ENCODE measurements around the gene TIMM13.
A peak's percentile ranks its signal among the peaks of the same experiment; 100 is the strongest.
"Not testable (repeated sequence)": the region's sequence is repeated elsewhere in the genome, so short reads cannot be mapped to it uniquely, and the experiment has no call there.

The TIMM13 gene

DNA sequence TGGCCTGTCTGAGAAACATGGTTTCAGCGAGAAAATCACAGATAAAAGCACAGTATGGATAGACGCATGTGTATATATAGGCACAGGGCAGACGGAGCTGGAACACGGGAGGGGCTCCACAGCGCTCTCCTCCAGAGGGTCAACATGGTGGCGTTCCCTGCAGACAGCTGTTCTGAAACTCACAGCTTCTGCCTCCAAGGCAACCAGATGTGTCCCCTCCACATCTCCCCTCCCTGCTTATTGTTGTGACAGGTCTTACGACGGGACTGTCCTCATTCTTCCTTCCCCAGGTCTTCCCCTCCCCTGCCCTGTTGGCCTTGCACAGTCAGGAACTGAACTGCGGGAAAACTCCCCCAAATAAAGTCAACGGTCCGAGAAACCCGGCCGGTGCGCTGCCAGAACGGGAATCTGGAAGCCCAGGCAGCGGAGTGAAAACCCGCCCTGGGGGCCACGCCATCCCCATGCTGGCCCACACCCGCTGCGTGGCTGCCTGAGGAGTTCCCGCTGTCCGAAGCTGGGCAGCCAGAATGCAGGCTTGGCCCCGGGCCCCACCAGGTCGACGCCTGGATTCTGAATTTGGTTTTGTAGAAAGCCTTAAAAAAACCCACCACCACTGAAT lies 2.6 kb upstream of the TIMM13 start:
- no peak for DNase-seq

DNA sequence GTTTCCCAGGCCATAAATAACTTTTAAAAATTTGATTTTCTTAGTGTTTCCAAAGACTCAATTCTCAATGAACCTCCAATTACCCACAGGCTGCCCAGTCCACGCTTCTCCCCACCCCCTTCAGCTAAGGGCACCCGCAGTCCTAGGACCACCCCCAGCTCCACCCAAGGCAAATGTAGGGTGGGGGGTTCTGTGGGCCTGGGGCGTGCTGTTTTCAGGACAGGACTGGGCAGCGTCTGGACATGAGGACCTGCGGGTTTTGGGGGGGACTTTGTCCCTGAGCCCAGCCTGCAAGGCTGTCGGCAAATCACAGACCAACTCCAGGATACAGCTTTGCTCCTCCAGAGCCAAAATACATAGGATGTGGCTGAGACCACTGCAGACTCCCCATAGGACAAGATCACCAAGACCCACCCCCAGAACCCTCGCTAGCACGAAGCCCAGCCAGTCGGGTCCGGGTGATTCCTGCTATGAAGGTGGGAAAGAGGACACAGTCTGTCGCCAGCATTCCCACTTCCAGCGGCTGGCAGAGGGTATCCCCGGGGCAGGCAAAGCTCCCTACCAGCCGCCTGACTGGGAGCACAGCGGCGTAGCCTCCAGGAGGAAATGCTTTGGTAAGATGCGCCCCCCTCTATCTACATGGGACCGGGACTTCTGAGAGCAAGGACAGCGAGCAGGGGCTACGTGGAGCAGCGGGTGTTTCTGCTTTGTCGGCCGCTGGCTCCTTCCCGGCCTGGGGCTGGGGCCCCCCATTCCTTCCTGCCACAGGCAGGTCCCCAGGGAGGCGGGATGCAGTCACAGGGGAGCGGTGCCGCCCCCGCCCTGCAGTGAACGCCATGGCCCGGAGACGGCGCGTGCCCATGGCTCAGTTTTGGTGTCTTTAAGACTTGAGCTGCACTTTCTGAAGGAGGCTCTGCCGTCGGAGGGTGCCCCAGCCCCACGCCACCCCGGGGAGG lies 1.6 kb upstream of the TIMM13 start:
- peak; percentile 53 for DNase-seq

DNA sequence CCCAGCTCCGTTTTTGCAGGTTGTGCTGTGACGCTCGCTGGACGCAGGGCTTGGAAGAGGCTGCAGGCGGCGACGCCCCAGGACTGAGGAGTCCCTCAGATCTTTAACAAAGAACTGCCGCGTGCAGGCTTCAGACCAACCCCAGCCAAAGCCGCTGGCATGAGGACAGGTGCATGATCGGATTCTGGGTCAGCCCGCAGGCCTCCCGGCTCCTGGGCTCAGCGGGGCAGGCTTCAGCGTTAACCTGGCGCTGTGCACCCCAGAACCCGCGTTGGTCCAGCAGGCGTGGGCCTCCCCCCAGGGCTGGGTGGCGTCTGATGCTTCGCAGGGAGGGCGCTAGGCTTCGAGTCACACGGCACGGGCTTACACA lies 920 bp upstream of the TIMM13 start:
- peak; percentile 41 for DNase-seq

DNA sequence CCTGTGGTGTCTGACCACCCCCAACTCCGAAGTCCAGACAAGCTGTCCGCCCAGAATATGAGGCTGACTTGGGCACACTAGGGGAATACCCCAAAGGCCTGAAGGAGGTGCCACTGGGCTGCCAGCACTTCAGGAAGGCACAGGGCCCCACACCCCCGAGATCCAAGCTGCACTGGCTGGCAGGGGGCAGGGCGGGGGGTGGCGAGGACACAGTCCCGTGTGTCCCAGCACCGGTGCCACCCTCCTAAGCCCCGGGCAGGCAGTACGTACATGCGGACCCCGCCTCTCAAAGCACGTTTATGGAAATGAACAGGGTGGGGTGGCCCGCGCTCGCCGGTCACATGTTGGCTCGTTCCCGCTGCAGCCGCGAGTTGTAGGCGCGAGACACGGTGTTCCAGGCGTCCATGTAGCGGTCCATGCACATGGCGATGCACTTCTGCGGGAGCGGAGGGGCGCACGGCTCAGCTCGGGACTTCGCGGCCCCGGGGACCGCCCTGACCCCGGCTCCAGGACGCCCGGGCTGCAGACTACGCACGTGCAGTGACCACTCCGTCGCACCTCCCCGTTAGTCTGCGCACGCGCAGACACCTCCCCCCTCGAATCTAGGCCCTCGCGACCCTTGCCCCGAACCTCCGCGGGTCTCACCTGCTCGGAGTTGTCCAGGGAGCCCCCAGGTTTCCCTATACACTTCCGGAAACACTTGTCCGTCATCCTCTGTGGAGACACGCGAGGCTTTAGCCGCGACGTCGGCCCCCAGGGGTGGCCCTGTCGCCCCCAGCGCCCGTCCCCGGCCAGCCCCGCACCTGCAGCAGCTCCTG lies 566 bp downstream of the TIMM13 start:
- no peak for DNase-seq

DNA sequence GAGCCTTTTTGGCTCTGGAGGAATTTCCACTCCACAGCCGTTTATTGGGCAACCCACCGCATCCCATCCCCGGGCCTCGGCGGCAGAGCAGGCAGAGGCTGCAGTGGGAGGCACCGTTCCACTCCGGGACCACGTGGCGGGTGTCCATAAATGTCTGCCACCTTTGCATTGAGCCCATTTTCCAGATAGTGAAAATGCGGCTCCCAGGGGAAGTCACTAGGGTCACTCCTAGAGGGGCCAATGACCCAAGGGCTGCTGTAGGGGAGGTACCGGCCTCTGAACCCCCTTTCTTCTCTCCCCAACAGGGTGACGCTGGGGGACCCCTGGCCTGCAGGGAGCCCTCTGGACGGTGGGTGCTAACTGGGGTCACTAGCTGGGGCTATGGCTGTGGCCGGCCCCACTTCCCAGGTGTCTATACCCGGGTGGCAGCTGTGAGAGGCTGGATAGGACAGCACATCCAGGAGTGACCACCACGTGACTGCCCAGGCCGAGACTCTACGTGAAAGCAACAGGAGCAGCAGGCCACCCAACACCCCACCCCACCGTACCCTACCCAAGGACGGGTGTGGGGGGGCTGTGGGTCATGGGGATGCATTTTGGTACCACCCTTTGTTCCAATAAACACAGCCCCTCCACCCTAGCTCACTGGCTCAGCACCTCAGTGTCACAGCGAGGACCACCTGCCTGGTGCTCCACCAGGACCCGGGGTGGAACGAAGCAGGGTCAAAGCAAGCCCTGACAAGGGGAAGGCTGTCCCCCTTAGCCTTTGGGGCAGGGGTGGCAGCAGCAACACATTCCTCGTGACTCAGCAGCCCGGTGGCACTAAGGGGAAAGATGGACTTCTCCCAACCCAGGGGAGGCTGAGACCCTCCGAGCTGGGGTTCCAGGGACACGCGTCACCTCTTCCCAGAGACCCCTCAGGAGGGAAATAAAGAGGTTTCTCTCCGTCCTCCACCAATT lies 1.5 kb downstream of the TIMM13 start:
- no peak for DNase-seq

DNA sequence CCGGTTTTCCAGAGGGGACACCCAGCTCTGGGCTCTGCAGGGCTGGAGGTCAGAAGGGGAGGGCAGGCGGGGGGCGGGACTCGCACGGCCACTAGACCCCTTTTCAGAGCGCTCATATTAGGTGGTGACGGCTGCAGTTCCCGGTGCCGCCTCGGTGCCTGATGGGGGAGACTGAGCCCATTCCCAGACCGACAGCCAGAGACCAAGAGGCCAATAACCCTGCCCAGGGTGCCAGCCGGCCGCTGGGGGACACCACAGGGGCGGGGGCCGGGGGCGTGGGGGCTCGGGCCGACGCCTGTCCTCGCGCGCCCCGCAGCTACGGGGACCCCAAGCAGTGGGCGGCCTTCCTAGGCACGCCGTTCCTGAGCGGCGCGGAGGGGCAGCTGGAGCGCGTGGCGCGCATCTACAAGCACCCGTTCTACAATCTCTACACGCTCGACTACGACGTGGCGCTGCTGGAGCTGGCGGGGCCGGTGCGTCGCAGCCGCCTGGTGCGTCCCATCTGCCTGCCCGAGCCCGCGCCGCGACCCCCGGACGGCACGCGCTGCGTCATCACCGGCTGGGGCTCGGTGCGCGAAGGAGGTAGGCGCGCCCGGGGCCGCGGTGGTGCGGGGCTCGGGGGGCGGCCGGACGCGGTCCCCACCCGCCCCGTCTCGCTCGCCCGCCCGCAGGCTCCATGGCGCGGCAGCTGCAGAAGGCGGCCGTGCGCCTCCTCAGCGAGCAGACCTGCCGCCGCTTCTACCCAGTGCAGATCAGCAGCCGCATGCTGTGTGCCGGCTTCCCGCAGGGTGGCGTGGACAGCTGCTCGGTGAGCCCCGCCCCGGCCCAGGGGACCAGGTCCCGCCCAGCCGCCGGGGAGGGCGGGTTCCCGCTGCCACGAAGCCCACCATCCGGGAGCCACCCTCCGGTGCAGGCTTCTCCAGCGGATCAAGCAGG lies 2.4 kb downstream of the TIMM13 start:
- no peak for DNase-seq

DNA sequence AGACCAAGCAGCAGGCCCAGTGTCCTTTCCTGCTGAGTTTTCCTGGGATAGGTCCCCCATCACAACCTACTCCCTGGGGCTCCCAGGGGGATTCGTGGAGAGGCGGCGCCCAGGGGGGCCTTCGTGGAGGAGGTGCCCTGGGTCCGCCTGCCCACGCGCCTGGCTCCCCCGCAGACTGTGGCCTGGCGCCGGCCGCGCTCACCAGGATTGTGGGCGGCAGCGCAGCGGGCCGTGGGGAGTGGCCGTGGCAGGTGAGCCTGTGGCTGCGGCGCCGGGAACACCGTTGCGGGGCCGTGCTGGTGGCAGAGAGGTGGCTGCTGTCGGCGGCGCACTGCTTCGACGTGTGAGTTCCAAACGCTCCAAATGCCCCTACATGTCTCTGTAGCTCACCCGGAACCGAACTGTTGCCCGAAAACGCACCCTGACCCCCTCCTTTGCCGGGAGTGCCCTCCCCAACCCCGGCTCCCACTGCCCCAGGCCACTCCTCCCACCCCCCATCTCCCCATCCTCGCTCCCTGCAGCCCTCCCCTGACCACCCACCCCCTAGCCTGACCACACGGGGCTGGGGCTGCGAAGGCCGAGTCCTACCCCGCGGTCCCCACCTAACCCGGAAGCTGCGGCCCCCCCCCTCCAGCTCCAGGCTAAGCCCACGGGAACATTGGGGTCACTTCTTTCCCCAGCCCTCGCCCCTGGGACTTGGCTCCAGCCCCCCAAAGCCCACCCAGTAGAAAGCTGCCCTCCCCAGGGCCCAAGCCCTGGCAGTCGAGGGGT lies 3.3 kb downstream of the TIMM13 start:
- no peak for DNase-seq

DNA sequence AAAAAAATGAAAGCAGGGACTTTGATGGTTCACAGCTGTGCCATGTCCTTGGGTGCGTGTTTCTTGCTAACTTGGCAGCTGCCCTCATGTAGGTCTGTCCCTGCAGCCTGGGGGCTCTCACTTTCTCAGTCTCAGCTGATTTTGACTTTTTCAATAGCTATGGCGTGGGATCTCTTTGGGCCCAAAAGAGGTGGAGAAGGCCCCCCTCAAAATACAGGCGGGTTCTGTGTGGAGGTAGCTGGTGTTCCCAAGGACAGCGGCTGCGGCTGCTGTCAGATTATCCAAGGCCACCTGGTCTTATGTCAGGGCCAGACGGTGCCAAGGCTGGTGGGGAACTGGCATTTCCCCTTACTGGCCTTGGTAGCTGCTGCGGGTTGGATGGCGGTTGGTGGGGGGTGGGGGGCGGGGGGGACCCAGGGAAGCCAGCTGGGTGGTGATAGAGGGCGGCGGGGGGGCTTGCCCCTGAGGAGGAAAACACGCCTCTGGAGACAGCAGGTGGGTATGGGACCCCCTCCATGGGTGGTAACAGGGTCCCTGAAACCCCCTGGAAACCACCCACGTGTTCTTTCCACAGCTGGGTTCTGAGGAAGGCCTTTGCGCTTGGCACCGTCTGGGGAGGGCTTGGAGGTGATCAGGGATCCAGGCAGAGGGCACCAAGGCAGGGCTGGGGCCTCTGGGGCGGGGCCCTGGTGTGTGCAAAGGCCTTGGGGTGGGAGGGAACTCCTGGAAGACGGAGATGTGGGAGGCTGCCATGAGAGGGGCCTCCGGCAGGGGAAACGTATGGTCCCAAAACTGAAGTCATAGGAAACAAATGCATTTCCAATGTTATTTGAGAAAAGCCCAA lies 4.1 kb downstream of the TIMM13 start:
- no peak for DNase-seq

DNA sequence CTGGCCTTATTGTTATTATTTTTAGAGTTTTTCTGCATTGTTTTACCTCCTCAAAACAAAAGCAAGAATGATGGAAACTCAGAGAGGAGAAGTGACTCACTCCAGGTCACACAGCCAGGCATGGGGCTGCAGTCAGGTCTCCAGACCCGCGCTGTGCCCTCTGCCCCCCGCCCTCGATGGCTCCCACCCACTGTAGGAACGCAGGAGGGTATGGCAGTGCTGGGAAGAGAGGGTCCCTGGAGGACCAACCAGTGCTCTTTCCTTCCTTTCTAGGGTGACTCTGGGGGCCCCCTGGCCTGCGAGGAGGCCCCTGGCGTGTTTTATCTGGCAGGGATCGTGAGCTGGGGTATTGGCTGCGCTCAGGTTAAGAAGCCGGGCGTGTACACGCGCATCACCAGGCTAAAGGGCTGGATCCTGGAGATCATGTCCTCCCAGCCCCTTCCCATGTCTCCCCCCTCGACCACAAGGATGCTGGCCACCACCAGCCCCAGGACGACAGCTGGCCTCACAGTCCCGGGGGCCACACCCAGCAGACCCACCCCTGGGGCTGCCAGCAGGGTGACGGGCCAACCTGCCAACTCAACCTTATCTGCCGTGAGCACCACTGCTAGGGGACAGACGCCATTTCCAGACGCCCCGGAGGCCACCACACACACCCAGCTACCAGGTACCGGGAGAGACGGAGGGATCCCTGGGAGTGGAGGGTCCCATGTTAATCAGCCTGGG lies 5.6 kb downstream of the TIMM13 start:
- no peak for DNase-seq

DNA sequence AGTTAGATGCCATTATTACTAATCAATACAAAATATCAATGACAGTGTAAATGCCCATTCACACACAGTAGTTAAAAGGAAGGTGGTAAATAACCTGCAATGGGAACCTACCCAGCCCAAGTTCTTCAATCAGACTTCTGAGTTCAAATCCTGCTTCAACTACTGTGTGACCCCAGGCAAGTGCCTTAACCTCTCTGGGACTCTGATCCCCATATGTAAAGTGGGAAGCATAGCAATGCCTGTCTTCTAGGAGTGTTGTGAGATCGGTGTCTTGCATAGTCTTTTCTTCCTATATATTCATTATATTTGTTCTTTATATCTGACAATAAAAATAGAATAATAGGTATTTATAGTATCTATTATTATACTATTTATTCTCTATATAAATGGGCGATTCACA lies 6.9 kb downstream of the TIMM13 start:
- DNase-seq: no peak

DNA sequence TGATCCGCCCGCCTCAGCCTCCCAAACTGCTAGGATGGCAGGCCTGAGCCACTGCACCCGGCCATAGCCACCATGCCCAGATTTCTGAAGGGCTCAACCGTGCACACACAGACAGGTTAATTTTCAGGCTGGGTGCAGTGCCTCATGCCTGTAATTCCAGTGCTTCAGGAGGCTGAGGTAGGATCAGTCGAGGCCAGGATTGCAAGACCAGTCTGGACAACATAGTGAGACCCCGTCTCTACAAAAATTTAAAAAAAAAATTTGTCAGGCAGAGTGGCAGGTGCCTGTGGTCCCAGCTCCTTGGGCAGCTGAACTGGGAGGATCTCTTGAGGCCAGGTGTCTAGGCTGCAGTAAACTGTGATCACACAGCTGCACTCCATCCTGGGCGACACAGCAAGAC lies 7.6 kb downstream of the TIMM13 start:
- no peak for DNase-seq

DNA sequence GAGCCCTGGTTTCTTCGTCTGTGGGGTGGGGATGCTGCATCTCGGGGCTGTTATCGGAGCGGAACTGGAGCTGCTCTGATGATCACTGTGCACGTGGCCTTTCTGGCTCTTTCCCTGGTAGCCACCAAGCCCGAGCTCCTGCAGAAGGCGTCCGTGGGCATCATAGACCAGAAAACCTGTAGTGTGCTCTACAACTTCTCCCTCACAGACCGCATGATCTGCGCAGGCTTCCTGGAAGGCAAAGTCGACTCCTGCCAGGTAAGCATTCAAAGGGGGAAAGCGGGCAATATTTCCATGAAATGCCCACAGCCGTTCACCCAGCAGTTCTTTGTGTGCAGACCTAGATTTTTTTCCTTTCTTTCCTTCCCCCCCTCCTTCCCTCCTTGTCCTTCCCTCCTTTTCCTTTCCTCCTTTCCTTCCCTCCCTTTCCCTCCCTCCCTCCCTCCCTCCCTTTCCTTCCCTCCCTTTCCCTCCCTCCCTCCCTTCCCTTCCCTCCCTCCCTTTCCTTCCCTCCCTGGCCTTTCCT lies 9.4 kb downstream of the TIMM13 start:
- no peak for DNase-seq

DNA sequence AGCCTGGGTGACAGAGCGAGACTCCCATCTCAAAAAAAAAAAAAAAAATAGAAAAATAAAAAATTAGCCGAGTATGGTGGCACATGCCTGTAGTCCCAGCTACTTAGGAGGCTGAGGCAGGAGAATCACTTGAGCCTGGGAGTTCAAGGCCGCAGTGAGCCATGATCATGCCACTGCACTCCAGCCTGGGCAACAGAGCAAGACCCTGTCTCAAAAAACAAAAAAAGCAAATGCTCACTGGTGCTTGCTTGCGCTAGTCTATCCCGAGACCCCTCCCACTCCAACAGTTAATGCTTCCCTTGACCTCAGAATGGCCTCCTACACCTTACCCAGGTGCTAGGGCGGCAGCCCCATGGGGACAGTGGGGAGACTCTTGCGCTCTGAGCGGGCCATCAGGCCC lies 9.9 kb downstream of the TIMM13 start:
- not testable (repeated sequence) for DNase-seq

DNA sequence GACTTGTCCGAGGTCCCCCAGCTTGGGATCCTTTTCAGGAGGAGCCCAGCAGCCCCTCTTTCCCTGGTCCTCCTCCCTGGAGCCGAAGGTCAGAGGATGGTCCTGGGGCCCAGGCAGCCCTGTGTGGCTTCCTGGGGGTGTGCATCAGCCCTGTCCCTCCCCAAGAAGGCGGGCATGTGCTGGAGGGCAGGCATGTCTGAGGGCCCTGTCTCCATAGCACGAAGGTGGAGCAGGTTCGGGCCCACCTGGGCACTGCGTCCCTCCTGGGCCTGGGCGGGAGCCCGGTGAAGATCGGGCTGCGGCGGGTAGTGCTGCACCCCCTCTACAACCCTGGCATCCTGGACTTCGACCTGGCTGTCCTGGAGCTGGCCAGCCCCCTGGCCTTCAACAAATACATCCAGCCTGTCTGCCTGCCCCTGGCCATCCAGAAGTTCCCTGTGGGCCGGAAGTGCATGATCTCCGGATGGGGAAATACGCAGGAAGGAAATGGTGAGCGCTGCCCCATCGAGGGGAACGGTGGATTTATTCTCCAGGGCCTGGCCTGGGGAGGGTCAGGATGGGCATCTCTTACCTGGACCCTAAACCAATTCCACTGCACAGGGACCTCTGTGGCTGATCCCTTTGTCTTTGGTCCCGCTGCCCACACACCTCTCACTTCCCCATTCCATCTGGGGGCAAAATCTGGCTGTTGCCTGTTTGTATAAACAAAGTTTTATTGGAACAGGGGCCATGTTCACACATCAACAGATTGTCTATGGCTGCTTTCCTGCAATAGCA lies 10.9 kb downstream of the TIMM13 start:
- no peak for DNase-seq

DNA sequence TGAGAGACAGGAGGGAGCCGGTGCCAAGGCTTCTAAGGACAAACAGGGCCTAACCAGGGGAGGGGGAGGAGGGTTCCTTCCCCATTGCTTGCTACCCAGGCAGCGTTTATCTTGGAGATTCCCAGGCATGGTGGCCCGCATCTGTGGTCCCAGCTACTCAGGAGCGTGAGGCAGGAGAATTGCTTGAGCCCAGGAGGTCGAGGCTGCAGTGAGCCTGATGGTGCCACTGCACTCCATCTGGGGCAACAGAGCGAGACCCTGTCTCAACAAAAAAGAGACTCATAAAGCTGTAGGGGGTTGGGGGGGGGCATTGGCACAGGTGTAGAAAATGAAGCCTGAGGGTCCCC lies 11.4 kb downstream of the TIMM13 start:
- DNase-seq: no peak

DNA sequence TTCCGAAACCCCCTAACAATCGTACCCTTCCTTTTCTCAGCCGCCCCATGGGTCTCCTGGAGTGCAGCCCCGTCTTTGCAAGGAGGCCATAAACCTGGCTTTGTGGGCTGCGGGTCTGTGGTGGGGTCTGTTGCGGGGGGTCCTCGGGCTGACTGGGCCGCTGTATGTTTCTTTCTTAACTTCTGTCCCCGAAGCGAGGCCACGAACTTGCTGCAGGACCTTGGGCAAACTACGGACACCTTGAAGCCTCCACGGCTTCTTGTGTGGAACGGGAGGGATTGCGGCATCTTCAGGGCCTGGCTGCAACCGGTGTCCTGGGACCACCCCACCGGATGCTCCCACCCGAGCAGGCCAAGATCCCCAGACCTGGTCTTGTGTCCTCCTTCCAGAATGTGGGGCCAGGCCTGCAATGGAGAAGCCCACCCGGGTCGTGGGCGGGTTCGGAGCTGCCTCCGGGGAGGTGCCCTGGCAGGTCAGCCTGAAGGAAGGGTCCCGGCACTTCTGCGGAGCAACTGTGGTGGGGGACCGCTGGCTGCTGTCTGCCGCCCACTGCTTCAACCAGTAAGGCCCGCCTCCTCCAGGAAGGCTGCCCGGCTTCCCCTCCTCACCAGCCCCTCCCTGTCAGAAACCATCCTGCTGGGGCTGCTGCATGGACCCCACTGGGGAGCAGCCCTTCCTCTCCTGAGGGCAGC lies 12.0 kb downstream of the TIMM13 start:
- DNase-seq: no peak

DNA sequence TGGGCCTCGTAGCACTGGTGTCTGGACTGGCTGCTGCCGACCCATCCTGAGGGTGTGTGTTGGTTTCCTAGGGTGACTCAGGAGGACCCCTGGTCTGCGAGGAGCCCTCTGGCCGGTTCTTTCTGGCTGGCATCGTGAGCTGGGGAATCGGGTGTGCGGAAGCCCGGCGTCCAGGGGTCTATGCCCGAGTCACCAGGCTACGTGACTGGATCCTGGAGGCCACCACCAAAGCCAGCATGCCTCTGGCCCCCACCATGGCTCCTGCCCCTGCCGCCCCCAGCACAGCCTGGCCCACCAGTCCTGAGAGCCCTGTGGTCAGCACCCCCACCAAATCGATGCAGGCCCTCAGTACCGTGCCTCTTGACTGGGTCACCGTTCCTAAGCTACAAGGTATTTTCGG lies 13.8 kb downstream of the TIMM13 start:
- no peak for DNase-seq
